Activated CD4-positive, alpha-beta memory T cell treated with anti-CD3 and anti-CD28 coated beads, Interleukin-2, amount 10 ng/mL, durations not matched to agents 7 days and 5 days (primary cell): ENCODE results near the gene WDR62. TPM values are rescaled to one million over a fixed set of nuclear protein-coding genes. Genes with fewer than 3 reads are reported as not detected.

ENCODE experiments used
- CTCF ChIA-PET: fragments of 350-600 bp; sonication (Branson Sonifier 250); formaldehyde crosslinking; loops from one replicate; lab custom pipeline; 2021; ENCODE audit warnings: antibody characterized with exemption, inconsistent platforms; lab: Charles Lee
- POLR2A ChIA-PET: fragments of 350-600 bp; sonication (Branson Sonifier 250); formaldehyde crosslinking; loops from one replicate; lab custom pipeline; 2021; ENCODE audit warnings: antibody characterized with exemption; lab: Charles Lee
- DNase-seq: peaks from one replicate; pipeline ENCODE4 v3.0.0-alpha.2; 2020
- H3K27ac Mint-ChIP-seq: one replicate; pipeline ENCODE4 v1.8.0; 2021; ENCODE audit warnings: mild to moderate bottlenecking, mixed read lengths
- H3K27me3 Mint-ChIP-seq: one replicate; pipeline ENCODE4 v1.8.0; 2021; ENCODE audit warnings: mixed read lengths
- H3K36me3 Mint-ChIP-seq: one replicate; pipeline ENCODE4 v1.8.0; 2021; ENCODE audit warnings: low read depth, mixed read lengths
- H3K4me1 Mint-ChIP-seq: one replicate; pipeline ENCODE4 v1.8.0; 2021; ENCODE audit warnings: mixed read lengths
- H3K4me3 Mint-ChIP-seq: one replicate; pipeline ENCODE4 v1.8.0; 2021; ENCODE audit warnings: mild to moderate bottlenecking, mixed read lengths
- H3K9me3 Mint-ChIP-seq: one replicate; pipeline ENCODE4 v1.8.0; 2021; ENCODE audit warnings: mixed read lengths
- total RNA-seq, 2 experiments: library from RNA; stranded (reverse); gene quantifications; one replicate each; pipeline ENCODE4 v1.2.3, GENCODE V29; 2021

The WDR62 gene
- total RNA-seq, 2 experiments from 2014 or later, result 24.1 to 25.0 TPM

DNA sequence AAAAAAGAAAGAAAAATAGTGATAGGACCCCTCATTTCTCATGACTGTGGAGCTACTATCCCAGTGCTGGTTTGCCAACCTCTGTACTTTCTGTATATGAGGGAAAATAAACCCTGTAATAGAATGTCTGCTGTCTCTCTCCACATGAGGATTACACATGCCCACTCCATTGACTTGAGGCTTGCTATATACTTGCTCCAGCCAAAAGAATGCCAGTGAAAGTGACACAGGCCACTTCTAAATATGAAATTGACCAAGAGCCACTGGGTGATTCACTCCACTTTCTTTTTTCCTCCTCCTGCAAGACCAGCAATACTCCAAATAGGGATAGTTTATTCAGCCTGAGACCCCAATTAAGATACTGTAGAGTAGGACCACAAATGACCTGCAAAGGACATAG lies 6.9 kb upstream of the WDR62 start:
- POLR2A ChIA-PET, result no interaction called here
- Mint-ChIP-seq H3K4me3 (no peak overlapping the region), H3K9me3 (no peaks in the 10 kb centered on the region), H3K4me1 (peaks cover 13% of the 10 kb centered on the region), H3K27ac (no peak overlapping the region), H3K27me3 (no peaks in the 10 kb centered on the region), H3K36me3 (peaks cover 7% of the 10 kb centered on the region)
- CTCF ChIA-PET, result no interaction called here
- no peak for DNase-seq

DNA sequence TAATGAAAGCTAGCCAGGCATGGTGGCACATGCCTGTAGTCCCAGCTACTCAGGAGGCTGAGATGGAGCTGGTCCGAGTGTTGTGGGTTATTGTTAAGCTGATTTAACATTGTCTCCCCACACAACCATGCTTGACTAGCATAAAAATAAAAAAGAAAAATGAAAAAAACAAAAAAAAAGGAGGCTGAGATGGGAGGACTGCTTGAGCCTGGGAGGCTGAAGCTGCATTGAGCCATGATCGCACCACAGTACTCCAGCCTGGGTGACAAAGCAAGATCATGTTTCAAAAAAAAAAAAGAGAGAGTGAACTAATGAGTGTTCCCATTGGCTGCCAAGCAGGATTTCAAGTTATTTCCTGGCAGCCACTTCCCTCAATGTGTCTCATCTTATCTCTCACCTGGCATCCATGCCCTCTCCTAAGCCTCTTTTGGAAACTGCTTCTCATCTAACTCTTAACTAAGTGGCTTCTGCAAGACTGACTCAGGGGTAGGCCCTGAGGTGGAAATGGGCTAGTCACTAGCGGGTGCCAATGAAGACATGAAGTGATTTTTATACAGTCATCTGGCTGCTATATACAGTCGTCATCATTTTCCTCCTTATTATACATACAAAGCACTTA lies 5.5 kb upstream of the WDR62 start:
- H3K9me3 Mint-ChIP-seq, result no peaks in the 10 kb centered on the region
- H3K27ac Mint-ChIP-seq, result no peak overlapping the region
- POLR2A ChIA-PET, result no interaction called here
- DNase-seq, result no peak
- H3K4me3 Mint-ChIP-seq, result no peak overlapping the region
- CTCF ChIA-PET, result interaction anchor here (0.5 to 0.6 kb wide), 2 partner anchors 35 to 356 kb away, joined by 3 to 4 read pairs; partner anchors contain the start of gene ALKBH6
- H3K27me3 Mint-ChIP-seq, result no peaks in the 10 kb centered on the region
- H3K36me3 Mint-ChIP-seq, result peaks cover 7% of the 10 kb centered on the region
- H3K4me1 Mint-ChIP-seq, result peaks cover 19% of the 10 kb centered on the region

DNA sequence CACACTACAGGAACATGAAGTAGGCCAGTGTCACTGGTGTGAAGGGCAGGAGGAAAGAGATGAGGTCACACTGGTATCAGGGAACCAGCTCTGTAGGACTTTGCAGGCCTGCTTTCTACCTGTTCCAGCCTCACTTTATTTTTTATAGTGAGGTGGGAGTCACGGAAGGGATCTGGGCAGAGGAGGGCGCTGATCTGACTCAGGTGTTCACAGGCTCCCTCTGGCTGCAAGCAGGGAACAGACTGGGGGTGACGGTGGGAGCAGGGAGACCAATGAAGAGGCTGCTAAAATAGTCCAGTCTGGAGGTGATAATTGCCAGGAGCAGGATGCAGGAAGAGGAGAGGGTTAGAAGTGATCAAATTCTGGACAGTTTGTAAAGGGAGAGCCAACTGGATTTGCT lies 3.5 kb upstream of the WDR62 start:
- CTCF ChIA-PET, result no interaction called here
- peak overlapping the region; percentile 17 for H3K4me3 Mint-ChIP-seq
- H3K9me3 Mint-ChIP-seq, result no peaks in the 10 kb centered on the region
- peak overlapping the region; percentile 56 for H3K27ac Mint-ChIP-seq
- POLR2A ChIA-PET, result no interaction called here
- H3K4me1 Mint-ChIP-seq, result peaks cover 30% of the 10 kb centered on the region
- no peaks in the 10 kb centered on the region for H3K27me3 Mint-ChIP-seq
- DNase-seq, result no peak
- H3K36me3 Mint-ChIP-seq, result peaks cover 7% of the 10 kb centered on the region

GRCh38 chr19:36051637-36052036 lies 3.1 kb upstream of the WDR62 start:
- Mint-ChIP-seq H3K27ac (peak overlapping the region; percentile 56), H3K9me3 (no peaks in the 10 kb centered on the region), H3K4me1 (peaks cover 34% of the 10 kb centered on the region), H3K4me3 (peak overlapping the region; percentile 17), H3K27me3 (no peaks in the 10 kb centered on the region), H3K36me3 (peaks cover 5% of the 10 kb centered on the region)
- ChIA-PET CTCF (no interaction called here), POLR2A (no interaction called here)
- no peak for DNase-seq

- CTCF ChIA-PET, result interaction anchor here (0.6 to 2.4 kb wide), 12 partner anchors 10 to 172 kb away, joined by 3 to 13 read pairs (median 3); partner anchors contain the start of gene ALKBH6
- H3K4me1 Mint-ChIP-seq, result peaks cover 53% of the 10 kb centered on the region
- POLR2A ChIA-PET, result interaction anchor here (0.6 to 3.6 kb wide), 13 partner anchors 12 to 406 kb away, joined by 3 to 20 read pairs (median 5); partner anchors contain the start of genes ALKBH6, CAPNS1, COX6B1 and POLR2I
Measured at GRCh38 chr19:36054119-36054732, 471 bp upstream of the WDR62 start, which contains the start of gene THAP8. TSS of gene THAP8 (minus strand) at chr19:36054285. CDS start at chr19:36054217, 68 bp downstream.

DNA sequence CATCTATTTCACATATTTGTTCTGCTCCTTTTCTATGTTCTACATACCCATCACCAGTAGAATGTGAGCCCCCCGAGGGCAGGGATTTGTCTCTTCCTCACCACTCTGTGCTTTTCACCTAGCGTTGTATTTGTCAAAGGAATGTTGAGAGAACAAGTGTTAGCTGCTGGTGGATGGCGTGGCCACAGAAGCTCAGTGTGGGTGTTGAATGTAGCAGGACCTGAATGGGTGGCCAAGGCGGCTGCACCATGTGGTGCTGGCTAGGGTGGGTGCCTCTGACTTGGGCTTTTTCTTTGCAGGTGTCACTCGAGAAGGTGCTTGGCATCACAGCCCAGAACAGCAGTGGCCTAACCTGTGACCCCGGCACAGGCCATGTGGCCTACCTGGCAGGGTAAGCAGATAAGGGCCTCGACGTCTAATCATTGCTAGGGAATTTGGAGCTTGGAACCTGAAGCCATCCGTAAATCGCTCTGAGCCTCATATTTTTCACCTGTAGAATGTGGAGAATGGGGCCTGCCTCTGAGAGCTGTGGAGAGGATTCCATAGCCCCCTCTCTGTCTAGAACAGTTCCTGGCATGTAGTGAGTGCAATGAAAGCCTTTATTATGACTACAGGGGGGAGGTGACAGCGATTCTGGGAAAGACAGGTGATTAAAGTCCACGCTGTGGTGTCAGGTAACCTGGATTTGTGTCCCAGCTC lies 3.9 kb downstream of the WDR62 start:
- no peaks in the 10 kb centered on the region for H3K9me3 Mint-ChIP-seq
- peaks cover 38% of the 10 kb centered on the region for H3K4me1 Mint-ChIP-seq
- H3K36me3 Mint-ChIP-seq, result peaks cover 37% of the 10 kb centered on the region
- ChIA-PET POLR2A (interaction anchor here (0.7 to 1.3 kb wide), 2 partner anchors 9 to 57 kb away, joined by 3 to 4 read pairs; partner anchors contain the start of gene TBCB), CTCF (interaction anchor here (0.9 to 1.1 kb wide), 2 partner anchors 56 to 179 kb away, joined by 3 read pairs; partner anchors contain the start of gene POLR2I)
- no peak overlapping the region for H3K4me3 Mint-ChIP-seq
- H3K27me3 Mint-ChIP-seq, result no peaks in the 10 kb centered on the region
- no peak overlapping the region for H3K27ac Mint-ChIP-seq
- DNase-seq, result no peak

More at GRCh38 chr19:36054119-36054732, 471 bp upstream of the WDR62 start, which contains the start of gene THAP8:
- Mint-ChIP-seq H3K27me3 (no peaks in the 10 kb centered on the region), H3K9me3 (no peaks in the 10 kb centered on the region), H3K27ac (peak within 1 kb of the TSS; percentile 95), H3K4me3 (peak within 1 kb of the TSS; percentile 98), H3K36me3 (peaks cover 17% of the 10 kb centered on the region)
- peak; percentile 100 for DNase-seq

- ChIA-PET CTCF (interaction anchor here (0.9 to 1.1 kb wide), 2 partner anchors 56 to 180 kb away, joined by 3 read pairs; partner anchors contain the start of gene POLR2I), POLR2A (interaction anchor here (0.7 to 1.3 kb wide), 2 partner anchors 8 to 56 kb away, joined by 3 to 4 read pairs; partner anchors contain the start of gene TBCB)
- no peak overlapping the region for H3K27ac Mint-ChIP-seq
- H3K27me3 Mint-ChIP-seq, result no peaks in the 10 kb centered on the region
- H3K36me3 Mint-ChIP-seq, result peaks cover 41% of the 10 kb centered on the region
- no peak overlapping the region for H3K4me3 Mint-ChIP-seq
- peaks cover 35% of the 10 kb centered on the region for H3K4me1 Mint-ChIP-seq
- no peaks in the 10 kb centered on the region for H3K9me3 Mint-ChIP-seq
- no peak for DNase-seq
Measured at GRCh38 chr19:36059180-36059910, 4.6 kb downstream of the WDR62 start.

DNA sequence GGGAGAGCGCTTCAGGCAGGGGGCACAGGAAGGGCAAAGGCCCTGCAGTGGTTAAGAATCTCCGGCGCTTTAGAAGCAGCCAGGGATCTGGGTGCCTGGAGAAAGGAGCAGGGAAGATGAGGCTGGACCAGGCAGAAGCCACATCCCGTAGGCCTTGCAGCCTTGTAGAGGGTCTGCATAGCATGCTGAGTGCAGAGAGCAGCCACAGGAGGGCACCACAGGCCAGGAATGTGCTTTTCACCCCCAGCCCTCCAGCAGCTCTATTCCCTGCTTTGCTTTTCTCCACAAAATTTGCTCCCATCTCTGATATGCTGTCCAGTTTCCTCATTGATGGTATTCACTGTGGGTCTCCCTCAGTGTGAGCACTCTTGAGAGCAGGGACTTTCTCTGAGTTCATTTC lies 5.7 kb downstream of the WDR62 start:
- ChIA-PET POLR2A (no interaction called here), CTCF (interaction anchor here (1.7 to 2.0 kb wide), 2 partner anchors 67 to 109 kb away, joined by 5 read pairs; no protein-coding TSS in a partner anchor)
- Mint-ChIP-seq H3K9me3 (no peaks in the 10 kb centered on the region), H3K4me1 (peaks cover 31% of the 10 kb centered on the region), H3K27ac (no peak overlapping the region), H3K36me3 (peaks cover 50% of the 10 kb centered on the region), H3K4me3 (no peak overlapping the region), H3K27me3 (no peaks in the 10 kb centered on the region)
- no peak for DNase-seq

GRCh38 chr19:36061367-36061766 lies 6.7 kb downstream of the WDR62 start:
- no peak for DNase-seq
- CTCF ChIA-PET, result interaction anchor here (0.5 to 2.0 kb wide), 3 partner anchors 66 to 1618 kb away, joined by 4 to 5 read pairs (median 5); no protein-coding TSS in a partner anchor
- Mint-ChIP-seq H3K9me3 (no peaks in the 10 kb centered on the region), H3K27me3 (no peaks in the 10 kb centered on the region), H3K4me3 (no peak overlapping the region), H3K27ac (no peak overlapping the region), H3K4me1 (peaks cover 23% of the 10 kb centered on the region), H3K36me3 (peaks cover 55% of the 10 kb centered on the region)
- POLR2A ChIA-PET, result no interaction called here

DNA sequence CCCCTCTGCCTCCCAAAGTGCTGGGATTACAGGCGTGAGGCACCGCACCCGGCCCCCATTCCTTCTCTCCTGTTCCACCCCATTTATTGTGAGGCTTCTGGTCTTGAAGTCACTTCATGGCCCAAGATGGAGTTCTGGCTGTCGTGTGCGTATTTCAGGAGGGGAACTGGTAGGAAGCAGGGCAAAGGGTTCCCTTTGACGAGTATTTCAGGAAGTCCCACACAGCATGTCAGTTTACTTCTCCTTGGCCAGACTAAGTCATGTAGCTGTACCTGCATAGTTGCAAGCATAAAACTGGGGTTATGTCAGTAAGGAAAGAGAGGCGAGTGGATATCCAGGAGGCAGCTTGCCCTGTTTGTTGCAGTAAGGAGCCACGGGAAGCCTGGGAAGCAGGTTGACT lies 10.1 kb downstream of the WDR62 start:
- no peak overlapping the region for H3K4me3 Mint-ChIP-seq
- ChIA-PET CTCF (no interaction called here), POLR2A (interaction anchor here (3.7 kb wide), 1 partner anchor 10 kb away, joined by 18 read pairs; the partner anchor contains the start of genes THAP8 and WDR62)
- DNase-seq, result no peak
- H3K27ac Mint-ChIP-seq, result no peak overlapping the region
- H3K4me1 Mint-ChIP-seq, result no peaks in the 10 kb centered on the region
- H3K36me3 Mint-ChIP-seq, result peaks cover 61% of the 10 kb centered on the region
- no peaks in the 10 kb centered on the region for H3K9me3 Mint-ChIP-seq
- no peaks in the 10 kb centered on the region for H3K27me3 Mint-ChIP-seq

- CTCF ChIA-PET, result no interaction called here
Measured at GRCh38 chr19:36067681-36068080, 13.0 kb downstream of the WDR62 start.

More at GRCh38 chr19:36067681-36068080, 13.0 kb downstream of the WDR62 start:
- POLR2A ChIA-PET, result interaction anchor here (1.2 to 3.7 kb wide), 2 partner anchors 9 to 12 kb away, joined by 4 to 18 read pairs; partner anchors contain the start of genes THAP8 and WDR62
- no peak overlapping the region for H3K27ac Mint-ChIP-seq
- no peaks in the 10 kb centered on the region for H3K4me1 Mint-ChIP-seq
- no peaks in the 10 kb centered on the region for H3K27me3 Mint-ChIP-seq
- DNase-seq, result no peak
- no peak overlapping the region for H3K4me3 Mint-ChIP-seq
- no peaks in the 10 kb centered on the region for H3K9me3 Mint-ChIP-seq
- peaks cover 66% of the 10 kb centered on the region for H3K36me3 Mint-ChIP-seq
